ENCODE results near the gene ZNF354B. TPM values are rescaled to one million over a fixed set of nuclear protein-coding genes. Genes with fewer than 3 reads are reported as not detected.

The ZNF354B gene
- total and polyA plus RNA-seq, 2 of the 8 experiments (the other 6 are each of a cell fraction or from before 2014, with no cell fraction given) = 5.0 to 10.8 TPM

- Histone ChIP-seq H2BK120ac (replicated peaks; ENCODE audit: low read depth, low read length) (no peak overlapping the region), H3K79me2 (ENCODE audit: control insufficient read depth in 1 of 2, insufficient read depth in 2 of 2, low read length in 2 of 2) (no peaks in the 10 kb centered on the region), H4K20me1 (replicated peaks in 1 of 2; ENCODE audit: control insufficient read depth in 1 of 2, insufficient read depth in 2 of 2, low read length in 2 of 2) (no peaks in the 10 kb centered on the region), H3K4ac (replicated peaks; ENCODE audit: insufficient read length, low read depth, low read length) (no peak overlapping the region), H3K27ac (ENCODE audit: low read depth, low read length) (no peak overlapping the region), H3K9me3 (ENCODE audit: insufficient read depth in 2 of 2, low read depth in 1 of 2, low read length in 1 of 2) (peaks cover 53 to 58% of the 10 kb centered on the region in 2 experiments), H2BK12ac (ENCODE audit: low read depth, low read length) (no peak overlapping the region), H2BK15ac (ENCODE audit: low read length) (no peak overlapping the region), H3K79me1 (ENCODE audit: low read depth, low read length) (no peaks in the 10 kb centered on the region), H2BK5ac (ENCODE audit: low read depth, low read length) (no peak overlapping the region), H3K9ac (replicated peaks in 1 of 4; ENCODE audit: extremely low read depth in 1 of 4, low read depth in 3 of 4, low read length in 3 of 4) (no peak overlapping the region), H3K18ac (ENCODE audit: extremely low read depth, low read length) (no peak overlapping the region), H3K23me2 (ENCODE audit: low read depth, low read length) (no peaks in the 10 kb centered on the region; the same call in 1 of the 2 replicates), H2BK20ac (ENCODE audit: low read length) (no peak overlapping the region), H3K4me1 (replicated peaks in 1 of 4; ENCODE audit: control insufficient read depth in 3 of 4, insufficient read depth in 4 of 4, low read length in 3 of 4) (no peaks in the 10 kb centered on the region), H2AK5ac (ENCODE audit: low read depth, low read length) (no peak overlapping the region), H3K23ac (ENCODE audit: insufficient read length) (no peak overlapping the region), H3K4me2 (ENCODE audit: insufficient read depth in 1 of 2, low read depth in 2 of 2, low read length in 2 of 2) (no peak overlapping the region), H4K5ac (ENCODE audit: insufficient read length, low read depth, low read length) (no peak overlapping the region), H3K4me3 (ENCODE audit: extremely low read depth in 1 of 4, insufficient read depth in 2 of 4, low read depth in 3 of 4, low read length in 4 of 4) (0 out of 8 replicates have a peak overlapping the region, but pooled peaks of 1 of the 4 experiments have one; percentile 6), H4K91ac (replicated peaks; ENCODE audit: insufficient read length, low read length) (no peak overlapping the region), H3K14ac (ENCODE audit: insufficient read length) (no peak overlapping the region), H2AFZ (ENCODE audit: low read length) (no peak overlapping the region), H3K27me3 (replicated peaks in 1 of 4; ENCODE audit: control insufficient read depth in 3 of 4, extremely low read depth in 1 of 4, insufficient read depth in 3 of 4, low read length in 3 of 4) (no peaks in the 10 kb centered on the region), H4K8ac (ENCODE audit: extremely low read depth, insufficient read depth, low read length) (no peak overlapping the region), H3K36me3 (ENCODE audit: control insufficient read depth in 2 of 4, insufficient read depth in 4 of 4, low read length in 3 of 4) (peaks cover 2 to 64% (median 22%) of the 10 kb centered on the region in 4 experiments; a peak in 7 of 8 replicates), H3K56ac (replicated peaks; ENCODE audit: insufficient read length, low read depth, low read length) (no peak overlapping the region)
- ChIA-PET CTCF (ENCODE audit: partially characterized antibody) (no interaction called here), POLR2A (ENCODE audit: partially characterized antibody) (interaction anchor here (1.6 kb wide), 1 partner anchor 12 kb away, joined by 4 read pairs; the partner anchor contains the start of gene ZFP2)
- DNase-seq (ENCODE audit: low read depth in 1 of 2, low spot score in 2 of 2) (no peak), FAIRE-seq (no peak)
- 90% methylated on average over 6 of the region's 6 CpGs; no CpG with 5 or more reads in 1 of the 2 experiments for WGBS, 2 experiments (ENCODE audit: extremely low coverage in 1 of 2, insufficient coverage in 1 of 2, insufficient read length in 1 of 2, insufficient replicate concordance in 2 of 2, low coverage in 1 of 2, low lambda C conversion rate in 2 of 2, missing lambda C conversion rate in 1 of 2)
- no peak for TF ChIP-seq EGR1 (IDR thresholded peaks at IDR 0.05; ENCODE audit: borderline replicate concordance, low read depth, low read length)
- peak; percentile 83; the same call in 1 of the 2 replicates for TF ChIP-seq ZNF274 (IDR thresholded peaks at IDR 0.05; ENCODE audit: borderline replicate concordance, extremely low read depth, low read length)
These were observed 24.2 kb downstream of the ZNF354B start for GRCh38 chr5:178883815-178884430.

Data from H1 (cell line).